ENCODE data around the gene ITGB2.

Gene ITGB2

DNA sequence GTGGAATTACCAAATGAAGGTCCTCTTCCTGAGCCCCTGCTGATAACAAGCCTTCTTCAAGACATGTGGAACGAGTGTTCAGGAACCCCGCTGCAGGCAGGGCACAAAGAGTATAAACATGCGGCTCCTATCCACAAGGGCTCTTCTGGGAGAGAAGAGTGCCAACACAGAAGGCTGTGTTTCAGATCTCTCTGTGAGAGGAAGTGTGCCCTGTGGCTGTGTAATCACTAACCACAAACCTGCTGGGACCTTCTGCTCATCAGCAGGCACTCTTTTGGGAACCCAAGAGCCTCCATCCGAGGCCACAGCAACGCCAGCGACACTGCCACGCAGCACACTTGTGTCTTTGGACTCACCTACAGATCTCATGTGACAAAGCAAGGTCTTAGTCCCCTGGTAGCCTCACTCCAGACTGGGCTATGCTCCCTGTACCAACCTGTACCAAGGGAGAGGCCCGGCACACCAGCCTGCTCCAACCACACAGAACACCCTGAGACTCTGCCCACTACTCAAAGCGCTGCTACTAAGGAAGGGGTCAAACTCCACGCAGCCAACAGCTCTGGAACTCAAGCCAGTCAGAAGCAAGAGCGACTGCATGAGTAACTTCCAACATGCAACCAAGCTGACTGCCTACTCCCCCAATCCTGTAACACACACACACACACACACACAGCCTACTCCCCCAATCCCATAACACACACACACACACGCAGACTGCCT, 55.0 kb downstream of the ITGB2 start:
- no peak for DNase-seq

DNA sequence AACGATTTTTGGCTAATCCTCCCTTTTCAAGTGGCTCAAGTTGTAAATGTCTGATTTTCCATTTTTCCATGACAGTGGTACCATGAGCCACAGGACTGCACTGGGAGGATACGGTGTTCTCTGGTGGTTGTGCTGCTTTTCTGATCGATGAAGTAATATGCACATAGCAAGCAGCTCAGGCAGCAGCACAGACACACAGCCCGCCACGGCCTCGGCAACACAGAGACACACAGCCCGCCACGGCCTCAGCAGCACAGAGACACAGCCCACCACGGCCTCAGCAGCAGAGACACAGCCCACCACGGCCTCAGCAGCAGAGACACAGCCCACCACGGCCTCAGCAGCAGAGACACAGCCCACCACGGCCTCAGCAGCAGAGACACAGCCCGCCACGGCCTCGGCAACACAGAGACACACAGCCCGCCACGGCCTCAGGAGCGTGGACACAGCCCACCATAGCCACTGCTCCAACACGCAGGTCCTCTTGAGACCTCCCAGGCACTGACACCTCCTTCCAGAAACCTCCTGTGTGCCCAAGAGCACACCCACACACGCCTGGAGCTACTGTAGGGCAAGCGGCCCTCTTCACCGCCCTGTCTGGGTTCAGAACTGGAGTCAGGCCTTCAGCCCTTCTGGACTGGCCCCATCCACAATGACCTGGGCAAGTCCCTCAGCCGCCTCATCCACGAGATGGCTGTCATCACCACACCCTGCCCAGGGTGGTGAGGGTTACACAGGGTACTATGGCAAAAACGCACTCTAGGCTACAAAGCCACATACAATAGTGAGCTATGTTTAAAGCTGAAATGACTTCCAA, 57.6 kb downstream of the ITGB2 start:
- DNase-seq: no peak

DNA sequence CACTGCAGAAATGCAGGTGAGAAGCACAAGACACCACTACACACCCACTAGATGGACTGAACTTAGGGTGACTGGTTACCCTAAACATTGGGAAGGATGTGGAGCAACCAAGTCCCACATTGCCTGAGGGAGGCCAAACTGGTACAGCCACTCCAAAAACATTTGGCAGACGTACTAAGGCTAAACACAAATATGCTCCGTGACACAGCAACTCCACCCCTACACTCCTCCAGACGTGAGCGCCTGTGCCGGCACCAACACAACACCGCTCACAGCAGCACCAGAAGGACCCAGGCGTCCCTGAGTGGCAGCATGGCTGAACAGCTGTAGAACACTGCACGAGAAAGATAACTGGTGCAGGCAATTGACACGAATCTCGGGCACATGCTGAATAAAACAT, 61.9 kb downstream of the ITGB2 start:
- no peak for DNase-seq

DNA sequence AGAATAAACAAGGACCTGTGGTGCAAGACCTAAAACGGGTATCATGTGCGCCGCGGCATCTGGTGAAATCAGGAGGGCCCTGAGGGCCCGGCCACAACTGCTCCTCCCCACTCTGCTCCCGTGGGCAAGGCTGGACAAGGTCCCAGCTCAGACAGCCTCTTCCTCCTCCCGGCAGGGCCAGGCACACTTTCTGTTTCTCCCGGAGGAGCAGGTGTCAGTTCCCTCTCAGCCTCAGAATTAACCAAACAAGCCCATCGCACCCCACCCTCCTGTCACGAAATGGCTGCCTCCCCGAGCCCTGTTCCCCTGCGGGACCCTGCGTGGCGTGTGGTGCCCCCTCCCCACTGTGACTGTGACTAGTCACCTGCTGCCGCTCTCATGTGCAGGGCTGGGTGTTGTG, 62.4 kb downstream of the ITGB2 start:
- DNase-seq: no peak

DNA sequence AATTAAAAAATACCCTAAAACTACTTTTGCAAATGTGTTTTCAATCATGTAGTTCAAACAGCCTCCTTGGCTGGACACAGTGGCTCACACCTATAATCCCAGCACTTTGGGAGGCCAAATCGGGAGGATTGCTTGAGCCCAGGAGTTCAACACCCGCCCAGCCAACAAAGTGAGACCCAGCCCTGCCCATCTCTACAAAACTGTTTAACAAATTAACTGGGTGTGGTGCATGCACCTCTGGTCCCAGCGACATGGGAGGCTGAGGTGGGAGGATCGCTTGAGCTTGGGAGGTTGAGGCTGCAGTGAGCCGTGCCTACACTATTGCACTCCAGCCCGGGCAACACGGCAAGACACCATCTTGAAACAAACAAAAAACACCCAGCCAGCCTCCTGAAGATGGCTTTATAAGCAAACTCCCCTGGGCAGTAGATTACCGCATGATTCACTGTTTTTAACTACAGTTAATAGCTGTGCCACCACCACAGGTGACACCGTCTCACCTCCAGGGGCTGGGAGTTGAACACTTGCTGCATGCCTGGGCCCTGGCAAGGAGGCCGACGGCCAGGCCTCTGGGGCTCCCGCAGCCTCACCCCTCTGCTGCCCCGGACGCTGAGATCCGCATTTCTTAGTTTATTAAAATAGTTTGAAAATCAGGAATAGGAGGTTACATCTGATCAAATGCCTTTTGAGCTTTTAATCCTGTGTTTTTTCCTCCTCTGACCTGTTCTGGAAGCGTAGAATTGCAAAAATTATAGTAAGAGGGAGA, 63.4 kb downstream of the ITGB2 start:
- DNase-seq: no peak

DNA sequence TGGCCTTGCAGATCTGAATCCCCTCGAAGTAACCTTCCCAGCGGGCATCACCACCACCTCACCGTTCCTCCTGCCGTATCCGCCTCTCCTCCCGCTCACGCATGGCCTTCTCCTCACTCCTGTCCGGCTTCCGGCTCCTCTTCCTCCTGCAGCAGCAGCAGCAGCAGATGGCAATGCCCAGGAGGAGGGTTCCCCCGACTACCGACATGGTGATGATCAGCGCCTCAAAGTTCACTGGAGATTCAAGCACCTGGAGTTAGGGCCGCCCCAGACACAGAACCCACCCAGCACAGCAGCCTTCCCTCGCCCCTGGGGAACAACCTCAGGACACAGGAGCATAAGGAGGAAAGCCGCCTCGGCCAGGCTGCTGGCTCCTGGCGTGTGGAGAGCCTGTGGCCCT, 64.6 kb downstream of the ITGB2 start:
- DNase-seq: no peak

DNA sequence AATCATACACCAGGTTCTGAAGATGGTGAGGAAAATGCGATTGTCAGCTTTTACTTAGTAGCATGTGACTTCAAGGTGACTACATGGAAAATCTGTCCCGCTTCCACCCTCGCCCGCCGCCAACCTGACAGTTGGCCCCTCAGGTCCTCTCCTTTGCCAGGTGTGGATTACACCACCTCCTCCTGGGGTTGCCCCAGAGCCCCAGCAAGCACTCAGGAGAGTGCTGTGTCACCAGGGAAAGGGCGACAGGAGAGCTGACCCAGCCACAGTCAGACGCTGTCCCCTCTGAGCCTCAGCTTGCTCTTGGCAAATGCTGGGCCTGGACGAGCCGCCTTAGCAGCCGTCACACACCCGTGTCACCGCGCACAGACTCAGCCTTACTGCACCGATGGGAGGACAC, 65.1 kb downstream of the ITGB2 start:
- no peak for DNase-seq

DNA sequence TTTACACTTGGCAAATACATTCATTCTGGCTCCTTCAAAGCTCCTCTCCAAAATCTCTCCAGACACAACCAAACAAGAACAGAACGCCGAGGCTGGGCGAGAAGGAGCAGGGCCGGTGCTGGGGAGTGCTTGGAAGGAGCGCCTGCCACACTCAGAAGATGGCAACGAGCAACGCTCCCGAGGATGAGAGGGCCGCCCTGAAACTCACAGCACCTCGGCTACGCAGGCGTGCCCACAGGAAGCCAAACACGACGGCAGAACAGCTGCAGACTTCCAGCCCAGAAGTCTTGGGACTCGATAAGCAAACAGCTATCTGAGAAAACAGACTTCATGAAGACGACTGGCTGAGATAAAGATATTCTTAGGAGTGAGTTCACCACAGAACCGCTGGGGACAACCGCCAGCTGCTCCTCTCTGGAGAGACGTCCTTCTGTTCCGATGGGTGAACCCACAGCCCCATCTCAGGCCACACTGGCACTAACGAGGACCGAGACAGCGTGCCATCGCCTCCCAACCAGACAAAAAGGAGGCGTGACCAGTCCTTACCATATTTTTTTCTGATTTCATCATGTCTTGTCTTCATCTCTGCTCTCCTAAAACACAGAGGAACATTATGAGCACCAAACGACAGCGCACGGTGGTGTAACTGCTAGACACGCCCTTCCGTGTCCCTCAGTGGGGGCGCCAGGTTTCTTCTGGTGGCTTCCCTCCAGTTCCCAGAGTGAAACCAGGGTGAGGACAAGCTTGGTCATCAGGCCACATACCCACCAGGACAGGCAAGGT, 65.8 kb downstream of the ITGB2 start:
- no peak for DNase-seq

DNA sequence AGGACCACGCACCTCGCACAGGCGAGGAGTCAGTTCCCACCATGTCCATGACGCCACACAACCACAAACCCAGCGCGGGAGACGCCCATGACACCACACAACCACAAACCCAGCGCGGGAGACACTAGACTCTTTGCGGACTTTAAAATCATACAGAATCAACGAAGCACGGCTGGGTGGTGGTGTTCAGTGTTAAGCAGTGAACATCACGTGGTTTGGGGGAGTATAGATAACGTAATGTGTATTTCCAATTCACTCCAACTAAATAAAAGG, 66.4 kb downstream of the ITGB2 start:
- no peak for DNase-seq

DNA sequence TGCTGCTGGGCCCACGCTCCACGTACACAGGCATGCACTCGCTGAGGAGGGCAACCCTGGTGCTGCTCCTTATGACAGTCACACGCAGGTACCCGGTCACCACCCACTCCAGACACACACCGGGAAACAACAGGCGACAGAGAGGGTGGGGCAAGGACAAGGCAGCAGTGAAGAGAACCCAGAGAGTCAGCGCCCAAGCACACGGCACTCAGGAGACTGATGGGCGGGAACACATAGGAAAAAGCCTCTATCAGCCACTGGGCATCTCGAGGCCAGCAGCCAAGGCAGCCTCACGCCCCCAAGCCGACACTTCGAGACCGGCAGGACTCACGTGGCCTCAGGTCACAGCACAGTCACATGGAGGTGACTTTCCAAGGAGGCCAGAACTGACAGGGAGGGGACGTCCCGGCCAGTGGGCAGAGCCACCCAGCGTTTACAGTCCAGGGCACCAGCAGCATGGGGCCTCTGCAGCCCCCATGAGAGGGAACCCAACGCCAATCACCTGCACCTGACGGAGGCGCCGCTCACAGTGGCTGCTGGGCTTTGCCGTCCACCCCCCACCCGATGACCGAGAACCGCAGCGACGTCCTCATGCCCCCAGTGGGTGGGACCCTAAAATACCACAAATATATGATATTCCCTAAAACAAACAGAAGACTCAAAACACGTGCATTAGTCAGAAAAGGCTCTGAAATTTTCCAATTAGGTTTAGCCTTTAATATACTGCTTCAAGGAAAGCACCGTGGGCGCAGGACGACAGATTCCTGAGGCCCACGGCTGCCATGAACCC, 66.9 kb downstream of the ITGB2 start:
- DNase-seq: no peak

DNA sequence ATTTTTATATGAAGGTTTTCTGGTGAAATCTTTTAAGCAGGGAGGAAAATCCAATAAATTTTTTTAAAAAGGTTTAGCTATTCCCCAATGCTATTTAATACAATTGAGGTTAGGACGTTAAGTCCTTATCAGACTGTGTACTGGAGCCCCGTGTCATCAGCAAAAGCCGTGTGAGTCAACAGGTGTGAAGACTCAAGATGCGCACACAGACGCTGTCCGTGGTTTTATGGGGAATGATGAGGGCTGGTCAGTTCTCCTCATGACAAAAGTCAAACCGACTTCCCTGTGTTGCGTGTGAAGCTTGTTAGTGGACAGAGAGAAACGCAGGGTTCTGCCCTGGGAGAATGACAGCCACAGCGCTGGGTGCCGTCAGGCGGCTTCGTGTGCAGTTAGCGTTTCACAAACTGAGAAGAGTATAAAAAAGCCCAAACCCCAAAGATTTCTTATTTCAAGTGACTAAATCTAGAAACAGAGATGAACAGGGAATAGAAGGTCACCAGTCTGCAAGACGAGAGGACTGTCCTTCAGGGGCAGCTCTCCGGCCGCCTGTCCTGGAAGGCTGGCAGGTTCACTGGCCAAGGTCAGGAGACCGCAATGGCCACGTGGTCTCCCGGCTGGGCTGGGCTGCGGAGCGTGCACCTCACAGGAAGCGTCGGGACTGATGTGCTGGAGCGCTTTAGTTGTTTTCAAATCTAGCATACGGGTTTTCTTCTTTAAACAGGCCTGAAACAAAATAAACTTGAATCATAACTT, 69.6 kb downstream of the ITGB2 start:
- DNase-seq: no peak

DNA sequence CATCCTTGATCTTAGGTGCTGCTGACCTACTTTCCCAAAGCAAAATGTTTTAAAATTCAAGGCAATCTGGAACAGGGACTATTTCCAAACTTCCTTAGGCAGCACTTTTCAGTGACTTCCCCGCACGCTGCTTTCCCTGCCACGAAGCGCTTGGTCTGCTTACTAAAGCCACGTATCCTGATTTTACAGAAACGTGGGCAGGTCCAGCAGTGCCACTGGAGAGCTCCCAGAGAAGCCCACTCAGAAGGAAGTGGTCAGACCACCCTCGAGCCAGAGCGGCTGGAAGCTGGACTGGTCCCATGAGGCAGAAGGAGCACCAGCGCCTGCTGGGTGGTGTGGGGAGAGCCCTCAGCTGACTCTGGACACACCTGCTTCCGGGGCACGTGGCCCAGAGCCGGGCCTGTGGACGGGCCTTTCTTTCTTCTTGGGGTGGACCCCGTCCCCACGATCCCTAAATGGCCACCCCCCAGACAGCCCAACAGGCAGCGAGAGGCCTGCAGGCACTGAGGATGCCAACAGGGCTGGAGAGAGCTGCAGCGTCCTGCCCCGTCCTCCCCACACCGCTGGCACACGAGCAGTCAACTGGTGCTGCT, 70.4 kb downstream of the ITGB2 start:
- no peak for DNase-seq

DNA sequence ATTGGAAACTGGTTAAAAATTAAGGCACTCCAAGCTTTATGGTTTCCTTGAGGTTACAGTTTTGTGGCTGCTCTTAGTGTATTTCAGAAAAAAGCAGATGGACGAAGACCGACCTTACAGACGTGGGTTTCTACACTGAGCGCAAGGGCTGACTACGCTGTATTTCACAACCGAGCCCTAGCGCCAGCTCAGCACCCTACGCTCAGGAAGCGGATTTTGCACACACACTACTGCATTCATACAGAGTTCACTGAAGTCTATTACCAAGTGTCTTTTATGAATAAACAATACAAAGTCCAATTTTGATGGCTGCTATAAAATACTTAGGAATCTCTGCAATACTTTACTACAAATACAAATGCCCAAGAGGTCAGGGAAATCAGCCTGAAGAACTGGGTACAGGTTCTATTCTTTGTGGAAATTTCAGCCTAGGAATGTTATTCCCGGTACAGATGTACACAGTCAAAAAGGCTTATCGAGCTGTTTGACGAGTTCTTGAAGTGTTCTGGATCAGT, 71.0 kb downstream of the ITGB2 start:
- DNase-seq: no peak

DNA sequence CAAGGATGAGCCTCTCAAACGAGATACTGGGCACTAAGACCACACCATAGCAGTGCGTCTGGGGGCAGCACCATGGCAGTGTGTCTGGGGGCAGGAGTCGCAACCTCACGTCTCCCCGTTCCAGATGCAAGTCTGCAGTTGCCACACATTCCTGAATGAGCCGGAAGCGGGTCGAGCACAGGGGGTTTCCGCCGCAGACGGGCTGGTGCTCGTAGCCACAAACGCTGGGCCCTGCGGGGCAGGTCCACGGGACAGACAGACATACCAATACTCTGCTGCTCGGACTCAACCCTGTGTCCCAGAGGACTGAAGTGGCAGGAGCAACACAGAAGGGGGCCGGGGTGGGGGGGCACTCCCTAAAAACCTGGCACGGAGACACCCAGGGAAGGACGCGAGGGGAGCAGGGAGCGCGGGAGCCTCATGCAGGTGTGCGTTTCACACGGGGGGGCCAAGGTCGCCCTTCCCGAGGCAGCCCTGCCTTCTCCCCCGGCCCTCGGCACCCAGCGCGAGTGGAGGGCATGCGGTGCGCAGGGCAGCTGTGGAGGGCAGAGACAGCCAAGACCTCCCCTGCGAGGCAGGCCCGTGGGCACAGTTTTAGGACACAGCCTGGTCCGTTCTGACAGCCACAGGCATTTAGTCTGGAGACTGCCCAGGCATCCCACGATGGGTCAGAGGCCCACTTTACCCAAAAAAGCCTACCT, 71.7 kb downstream of the ITGB2 start:
- DNase-seq: no peak

DNA sequence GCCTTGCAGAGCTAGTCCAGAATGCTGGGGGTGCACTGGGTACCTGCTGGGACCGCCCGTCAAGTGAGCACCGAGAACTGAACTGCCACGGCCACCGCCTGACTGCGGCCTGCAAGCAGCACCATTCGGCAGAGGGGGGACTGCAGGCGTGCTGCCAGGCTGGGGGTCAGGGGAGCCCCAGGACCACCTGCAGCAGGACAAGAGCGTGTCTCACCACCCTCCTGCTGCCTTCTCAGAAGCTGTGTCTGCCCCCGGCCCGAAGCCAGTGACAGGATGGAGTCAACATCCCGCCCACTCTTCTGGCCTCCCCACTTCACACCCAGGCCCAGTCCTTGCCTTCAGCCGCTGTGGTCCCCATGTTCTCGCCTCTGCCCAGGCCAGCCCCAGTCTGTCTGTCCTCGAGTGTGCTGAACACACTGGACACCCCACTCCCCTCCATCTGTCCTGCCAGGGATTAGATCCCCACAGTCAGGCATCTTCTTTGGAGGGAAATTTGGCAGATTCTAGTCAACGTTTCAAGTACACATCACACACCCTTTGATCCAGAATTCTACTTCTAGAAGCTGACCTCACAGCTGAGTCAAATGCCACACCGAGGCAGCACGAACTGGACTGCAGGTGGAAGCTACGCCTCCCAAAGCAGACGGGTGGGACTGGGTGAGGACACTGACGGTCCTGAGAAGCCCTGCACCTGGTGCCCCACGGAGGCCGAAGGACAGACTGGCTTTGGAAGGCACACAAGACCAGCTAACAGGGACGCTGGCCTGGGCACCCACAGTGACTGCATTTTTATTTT, 73.2 kb downstream of the ITGB2 start:
- DNase-seq: no peak

DNA sequence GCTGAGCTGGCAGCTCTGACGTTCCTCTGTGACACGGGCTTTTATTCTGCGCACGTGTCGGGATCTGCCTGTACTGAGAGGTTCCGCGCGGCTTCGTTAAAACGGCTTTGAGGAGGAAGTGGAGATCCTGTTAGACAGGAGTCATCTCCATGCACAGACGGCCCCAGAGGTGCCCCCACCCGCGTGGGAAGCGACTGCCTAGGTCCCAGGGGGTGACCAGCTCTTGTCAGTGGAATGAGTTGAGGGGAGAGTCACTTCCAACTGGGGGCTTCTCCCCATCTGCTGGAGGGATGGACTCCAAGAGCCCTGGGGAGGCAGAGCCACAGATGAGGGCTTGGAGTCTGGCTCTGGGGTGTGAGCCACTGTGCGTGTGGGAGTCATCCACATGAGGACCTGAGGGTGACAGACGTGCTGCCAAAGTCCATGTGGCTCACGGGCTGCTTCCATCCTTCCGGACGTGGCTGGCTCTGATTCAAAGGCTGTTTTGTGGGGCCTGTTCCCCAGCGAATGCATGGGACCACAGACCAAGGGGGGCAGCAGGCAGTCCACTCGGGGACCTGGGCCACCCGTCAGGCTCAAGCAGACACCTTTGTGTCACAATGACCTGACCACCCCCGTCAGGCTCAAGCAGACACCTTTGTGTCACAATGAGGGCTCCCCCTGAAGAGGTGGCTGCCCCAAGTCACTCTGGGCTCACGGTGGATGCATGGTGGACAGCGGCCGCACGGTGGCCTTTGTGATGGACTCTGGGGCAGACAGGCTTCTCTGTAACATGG, 74.0 kb downstream of the ITGB2 start:
- peak; percentile 54 for DNase-seq

DNA sequence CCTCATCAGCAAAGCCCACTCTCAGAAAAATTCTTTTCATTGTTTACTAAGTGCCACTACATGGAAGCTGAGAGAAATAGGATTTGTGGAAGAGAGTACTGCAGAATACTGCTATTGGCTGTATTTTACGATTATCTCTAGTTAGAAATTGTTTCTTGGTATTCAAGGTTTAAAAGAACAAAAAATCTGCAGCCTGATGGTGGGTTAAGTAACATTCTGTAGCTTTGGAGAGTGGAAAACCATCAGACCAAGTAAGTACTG, 74.5 kb downstream of the ITGB2 start:
- DNase-seq: no peak

DNA sequence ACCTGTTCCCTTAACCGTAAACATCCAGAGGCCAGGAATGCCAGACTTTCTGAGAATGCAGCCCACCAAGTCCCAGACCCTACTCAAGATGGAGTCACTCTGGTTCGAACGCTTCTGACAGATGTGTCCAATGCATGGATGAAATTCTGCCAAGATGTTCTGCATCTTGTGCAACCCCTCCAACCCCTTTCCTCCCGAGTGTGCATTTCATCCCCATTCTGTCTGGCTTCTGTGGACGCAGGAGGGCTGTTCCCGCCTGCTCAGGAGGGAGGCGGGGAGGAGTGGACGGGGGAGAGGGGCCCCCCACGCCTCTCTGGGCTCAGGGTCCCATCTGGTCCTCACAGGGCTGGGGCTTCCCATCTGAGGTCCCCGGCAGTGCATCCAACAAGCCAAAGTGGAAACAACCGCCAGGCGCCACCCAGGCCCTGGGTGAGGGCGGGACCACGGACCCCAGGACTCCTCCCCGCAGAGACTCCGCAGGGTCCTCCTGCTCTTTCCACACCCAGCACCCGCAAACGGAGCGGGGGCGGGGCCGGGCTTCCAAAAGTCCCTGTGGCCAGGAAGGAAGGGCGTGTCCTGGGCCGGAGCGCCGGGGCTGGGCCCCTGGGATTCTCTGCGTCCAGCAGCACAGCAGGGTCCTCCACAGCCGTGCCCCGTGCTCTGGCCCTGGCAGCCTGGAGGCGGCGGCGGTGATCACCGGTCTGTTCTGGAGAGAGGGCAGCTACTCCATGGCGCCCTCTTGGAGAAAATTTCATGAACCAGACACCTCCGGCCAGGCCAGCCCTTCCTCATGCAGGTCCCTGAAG, 75.1 kb downstream of the ITGB2 start:
- DNase-seq: peak; percentile 83

All from EL (cell line).